Calu3 (cell line): ENCODE results near the gene CHPF. TPM values are rescaled to one million over a fixed set of nuclear protein-coding genes. Genes with fewer than 3 reads are reported as not detected.

Experiments
- BruUV-seq: library from RNA; stranded (reverse); fragments of 400-500 nt; replicated peaks from 2 replicates; lab custom pipeline; 2021; lab: Mats Ljungman, UMichigan
- CTCF ChIA-PET: fragments of 300-600 bp; sonication (Branson Sonifier 250); formaldehyde crosslinking; loops from one replicate; lab custom pipeline; 2022; ENCODE audit warnings: antibody characterized with exemption; lab: Charles Lee
- DNase-seq: peaks from one replicate; pipeline ENCODE4 v3.0.0; 2022
- H3K27ac Mint-ChIP-seq: one replicate; pipeline ENCODE4 v1.8.0; 2022; ENCODE audit warnings: mixed read lengths; ENCODE audit not compliant: unreplicated experiment
- H3K27me3 Mint-ChIP-seq: one replicate; pipeline ENCODE4 v1.8.0; 2022; ENCODE audit warnings: mixed read lengths; ENCODE audit not compliant: unreplicated experiment
- H3K36me3 Mint-ChIP-seq: one replicate; pipeline ENCODE4 v1.8.0; 2022; ENCODE audit warnings: mild to moderate bottlenecking, moderate library complexity, mixed read lengths; ENCODE audit not compliant: insufficient read depth, unreplicated experiment
- H3K4me1 Mint-ChIP-seq: one replicate; pipeline ENCODE4 v1.8.0; 2022; ENCODE audit warnings: mild to moderate bottlenecking, low read depth, mixed read lengths; ENCODE audit not compliant: unreplicated experiment
- H3K4me3 Mint-ChIP-seq: one replicate; pipeline ENCODE4 v1.8.0; 2022; ENCODE audit warnings: mild to moderate bottlenecking, low read depth, moderate library complexity, mixed read lengths; ENCODE audit not compliant: unreplicated experiment
- H3K9me3 Mint-ChIP-seq: one replicate; pipeline ENCODE4 v1.8.0; 2022; ENCODE audit warnings: low read depth, mixed read lengths; ENCODE audit not compliant: unreplicated experiment
- CTCF ChIP-seq: fragments of 200-600 bp; IDR thresholded peaks from one replicate; pipeline ENCODE4 v1.8.0; 2022; ENCODE audit warnings: antibody characterized with exemption; ENCODE audit not compliant: unreplicated experiment
- intact Hi-C: fragments of 100-400 bp; cut with micrococcal nuclease; formaldehyde crosslinking; loops from one replicate; pipeline ENCODE4 v1.10.0; 2022; ENCODE audit not compliant: unreplicated experiment
- total RNA-seq: library from RNA; stranded (reverse); gene quantifications from 2 replicates; pipeline ENCODE4 v1.2.3, GENCODE V29; 2022

CHPF gene
- total RNA-seq, 1 experiment from 2014 or later = 141 TPM

- BruUV-seq = no TSS peak
- H3K27me3 Mint-ChIP-seq = peaks cover 30% of the 10 kb centered on the region
- TF ChIP-seq CTCF = no peak
- H3K27ac Mint-ChIP-seq = peak overlapping the region; percentile 97
- H3K4me1 Mint-ChIP-seq = peaks cover 20% of the 10 kb centered on the region
- CTCF ChIA-PET = interaction anchor here (1.0 to 1.8 kb wide), 2 partner anchors 8 to 16 kb away, joined by 3 to 8 read pairs; no protein-coding TSS in a partner anchor
- intact Hi-C loops = loop anchor here (5.0 kb wide), 1 partner anchor 98 kb away; no protein-coding TSS in a partner anchor
- peaks cover 45% of the 10 kb centered on the region for H3K36me3 Mint-ChIP-seq
- H3K4me3 Mint-ChIP-seq = peak overlapping the region; percentile 91
- no peak for DNase-seq
- H3K9me3 Mint-ChIP-seq = no peaks in the 10 kb centered on the region
These were observed 958 bp upstream of the CHPF start for GRCh38 chr2:219544567-219544966.

DNA sequence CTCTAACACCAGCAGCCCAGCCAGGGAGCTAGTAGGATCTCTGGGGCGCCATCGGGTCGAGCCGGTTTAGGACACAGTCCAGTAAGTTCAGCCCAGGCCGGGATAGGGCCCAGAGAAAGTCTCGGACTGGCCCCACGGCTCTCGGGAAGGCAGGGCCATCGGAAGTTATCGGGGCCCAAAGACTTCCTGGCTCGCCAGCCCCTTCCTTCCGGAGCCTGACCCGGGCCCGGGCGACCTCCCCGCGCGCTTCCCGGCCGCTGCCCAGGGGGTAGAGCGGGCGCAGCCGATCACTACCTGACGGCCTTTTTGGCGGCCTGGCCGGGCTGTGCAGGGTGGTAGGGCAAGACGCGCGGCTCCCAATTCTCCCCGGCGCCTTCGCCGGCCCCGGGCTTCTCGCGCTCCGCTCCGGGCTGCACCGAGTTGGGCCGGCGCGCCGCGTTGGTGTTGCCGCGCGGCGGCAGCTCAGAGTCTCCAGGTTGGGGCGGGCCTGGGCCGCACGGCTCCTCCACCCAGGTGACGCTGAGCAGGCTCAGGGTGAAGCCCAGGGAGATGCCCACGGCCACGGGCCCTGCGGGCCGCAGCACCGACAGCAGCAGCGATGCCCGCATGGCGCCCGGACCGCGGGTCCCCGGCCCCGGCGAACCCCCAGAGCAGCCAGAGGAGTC is 546 bp downstream of the CHPF start:
- no peak for TF ChIP-seq CTCF
- BruUV-seq = no TSS peak
- DNase-seq = peak; percentile 69
- peak overlapping the region; percentile 97 for H3K27ac Mint-ChIP-seq
- intact Hi-C loops = loop anchor here (2.0 to 5.0 kb wide), 2 partner anchors 54 to 99 kb away; partner anchors contain the start of gene STK11IP
- H3K27me3 Mint-ChIP-seq = peaks cover 30% of the 10 kb centered on the region
- H3K4me1 Mint-ChIP-seq = peaks cover 20% of the 10 kb centered on the region
- no peaks in the 10 kb centered on the region for H3K9me3 Mint-ChIP-seq
- H3K36me3 Mint-ChIP-seq = peaks cover 58% of the 10 kb centered on the region
- H3K4me3 Mint-ChIP-seq = peak overlapping the region; percentile 91
- CTCF ChIA-PET = interaction anchor here (0.8 to 1.8 kb wide), 5 partner anchors 9 to 146 kb away, joined by 3 to 8 read pairs (median 3); a partner anchor contains a TSS

- Mint-ChIP-seq H3K4me3 (peak overlapping the region; percentile 91), H3K36me3 (peaks cover 65% of the 10 kb centered on the region), H3K4me1 (peaks cover 32% of the 10 kb centered on the region), H3K27me3 (peaks cover 25% of the 10 kb centered on the region), H3K27ac (peak overlapping the region; percentile 28), H3K9me3 (no peaks in the 10 kb centered on the region)
- CTCF ChIA-PET = interaction anchor here (0.6 to 1.1 kb wide), 7 partner anchors 10 to 1586 kb away, joined by 3 to 5 read pairs (median 4); partner anchors contain the start of gene OBSL1
- no TSS peak for BruUV-seq
- peak; percentile 96 for DNase-seq
- peak; percentile 99 for TF ChIP-seq CTCF
- intact Hi-C loops = loop anchor here (1.0 to 5.0 kb wide), 3 partner anchors 55 to 148 kb away; partner anchors contain the start of gene STK11IP
These were observed 1.9 kb downstream of the CHPF start for GRCh38 chr2:219541611-219542180.

- Mint-ChIP-seq H3K9me3 (no peaks in the 10 kb centered on the region), H3K4me3 (peak overlapping the region; percentile 91), H3K36me3 (peaks cover 71% of the 10 kb centered on the region), H3K27ac (peak overlapping the region; percentile 28), H3K27me3 (peaks cover 18% of the 10 kb centered on the region), H3K4me1 (peaks cover 38% of the 10 kb centered on the region)
- DNase-seq = no peak
- BruUV-seq = no TSS peak
- intact Hi-C loops = loop anchor here (1.0 to 5.0 kb wide), 2 partner anchors 101 to 148 kb away; no protein-coding TSS in a partner anchor
- no peak for TF ChIP-seq CTCF
- CTCF ChIA-PET = interaction anchor here (0.6 to 1.1 kb wide), 4 partner anchors 9 to 247 kb away, joined by 3 to 5 read pairs (median 4); partner anchors contain the start of gene OBSL1
These were observed 2.7 kb downstream of the CHPF start for GRCh38 chr2:219540784-219541504.
